Dedifferentiated amniotic fluid mesenchymal stem cell (primary cell): ENCODE data around the gene OR5I1.
"Not testable (repeated sequence)": the region's sequence is repeated elsewhere in the genome, so short reads cannot be mapped to it uniquely, and the experiment has no call there.

Experiments used
- DNase-seq: peaks from one replicate; pipeline ENCODE4 v3.0.0-alpha.2; 2016; ENCODE audit errors: extremely low spot score

Gene OR5I1

GRCh38 chr11:55936300-55936699, at the start of gene OR5I1:
OR5I1 (minus strand) TSS chr11:55936400; CDS start chr11:55936400, 0 bp downstream.
- DNase-seq: no peak

GRCh38 chr11:55970935-55971334, 34.7 kb upstream of the OR5I1 start:
- DNase-seq: no peak

- no peak for DNase-seq
Measured at GRCh38 chr11:55969845-55970244, 33.6 kb upstream of the OR5I1 start, which contains the start of gene OR10AG1. OR10AG1 (minus strand) TSS chr11:55969945; CDS start chr11:55969907, 38 bp downstream.

- DNase-seq: no peak
Measured at GRCh38 chr11:55967914-55968313, 31.7 kb upstream of the OR5I1 start.

- no peak for DNase-seq
Measured at GRCh38 chr11:55966391-55966790, 30.2 kb upstream of the OR5I1 start.

GRCh38 chr11:55956521-55956920, 20.3 kb upstream of the OR5I1 start:
- DNase-seq: no peak

GRCh38 chr11:55949330-55949729, 13.1 kb upstream of the OR5I1 start:
- no peak for DNase-seq

GRCh38 chr11:55942785-55943392, 6.7 kb upstream of the OR5I1 start:
- peak; percentile 37 for DNase-seq

- no peak for DNase-seq
Measured at GRCh38 chr11:55920537-55920936, 15.7 kb downstream of the OR5I1 start.

GRCh38 chr11:55914482-55914881, 21.7 kb downstream of the OR5I1 start, which contains the start of gene OR5W2:
OR5W2 (minus strand) TSS chr11:55914582; CDS start chr11:55914582, 0 bp downstream.
- no peak for DNase-seq

GRCh38 chr11:55902308-55902707, 33.9 kb downstream of the OR5I1 start:
- DNase-seq: no peak

- no peak for DNase-seq
Measured at GRCh38 chr11:55895216-55895615, 41.0 kb downstream of the OR5I1 start.

GRCh38 chr11:55885481-55885880, 50.7 kb downstream of the OR5I1 start:
- DNase-seq: not testable (repeated sequence)
